Measurements from ENCODE around the gene CHRND.

The CHRND gene

DNA sequence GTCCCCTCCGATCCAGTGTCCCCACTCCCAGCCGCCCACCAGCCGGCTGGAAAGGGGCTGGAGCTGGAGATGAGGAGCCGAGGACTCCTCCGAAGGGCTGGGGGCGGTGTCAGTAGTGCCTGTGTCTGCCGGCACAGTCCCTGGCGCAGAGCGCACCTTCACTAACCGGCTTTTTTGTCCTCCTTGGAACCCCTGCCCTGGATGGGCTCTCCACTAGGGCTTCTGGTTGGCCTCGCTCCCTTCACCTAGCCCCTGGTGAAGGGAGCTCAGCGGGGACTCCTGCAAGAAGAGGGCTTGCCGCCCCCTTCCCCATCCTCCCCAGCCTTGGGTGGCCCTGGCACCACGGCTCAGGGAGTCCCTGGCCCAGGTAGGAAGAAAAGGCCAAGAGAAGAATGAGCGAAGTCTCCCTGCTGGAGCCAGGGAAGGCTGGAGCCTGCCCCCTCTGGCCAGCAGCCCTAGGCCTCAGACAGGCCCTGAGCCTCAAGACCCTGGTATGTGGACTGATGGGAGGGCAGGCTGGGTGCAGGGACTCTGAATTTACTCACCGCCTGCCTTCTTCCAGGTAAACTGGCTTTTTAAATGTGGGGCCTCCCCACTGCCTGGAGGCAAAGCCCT is 37.8 kb upstream of the CHRND start:
- DNase-seq = no peak

DNA sequence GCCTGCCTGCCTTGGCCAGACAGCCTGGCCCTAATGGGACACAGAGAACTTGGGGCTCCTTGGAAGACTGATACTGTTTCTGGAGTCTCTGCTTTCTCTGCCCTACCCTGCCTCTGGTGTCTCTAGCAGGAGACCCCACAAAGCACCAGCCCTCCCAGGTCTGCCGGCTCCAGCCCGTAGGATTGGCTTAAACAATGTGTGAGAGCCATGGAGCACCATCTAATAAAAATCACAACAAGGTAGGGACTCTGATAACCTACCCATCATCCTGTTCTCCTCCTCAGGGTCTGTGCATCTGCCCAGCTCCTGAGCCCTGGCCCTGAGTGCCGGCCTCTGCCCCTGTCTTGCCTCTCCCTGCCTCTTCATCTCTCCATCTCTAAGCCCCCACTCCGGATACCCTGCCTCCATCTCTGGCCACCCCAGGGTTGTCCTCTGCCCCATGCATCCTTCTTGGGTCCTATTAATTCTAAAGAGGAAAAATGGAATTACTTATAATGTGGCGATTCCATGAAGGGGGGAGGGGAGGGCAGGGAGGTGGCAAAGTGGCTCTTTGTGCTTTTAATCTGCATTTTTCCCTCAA is 37.1 kb upstream of the CHRND start:
- no peak for DNase-seq

DNA sequence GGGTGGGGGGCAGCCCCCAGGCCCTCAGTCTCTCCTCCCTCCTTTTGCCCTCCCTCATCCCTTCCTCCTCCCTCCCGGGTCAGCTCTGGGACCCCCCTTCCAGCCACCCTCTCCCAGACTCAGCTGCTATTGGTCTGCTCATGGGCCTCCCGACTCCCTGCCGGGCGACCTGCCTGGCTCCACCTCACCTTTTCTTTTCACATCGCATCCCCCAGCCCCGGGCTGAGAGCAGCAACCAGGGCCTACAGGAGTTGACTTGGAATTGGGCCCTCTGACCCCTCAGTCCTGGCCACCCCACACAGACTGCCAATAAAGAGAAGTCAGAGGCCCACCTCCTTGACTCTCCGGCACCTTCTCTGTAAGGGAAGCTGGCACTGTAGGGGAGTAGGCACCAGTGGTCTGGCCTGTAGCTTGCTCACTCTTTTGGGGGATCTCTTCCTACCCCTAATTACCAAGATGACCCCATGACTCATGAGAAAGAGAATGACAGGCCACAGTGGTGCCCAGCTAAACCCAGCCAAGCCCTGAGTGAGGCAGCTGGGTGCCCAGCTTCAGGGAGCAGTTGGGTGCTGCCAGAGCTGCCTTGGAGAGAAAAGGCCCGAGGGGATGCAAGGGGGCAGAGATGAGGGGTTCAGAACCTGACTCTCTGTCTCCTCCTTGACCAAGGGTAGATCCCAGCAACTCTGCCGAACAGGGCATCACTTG is 36.3 kb upstream of the CHRND start:
- DNase-seq = no peak

DNA sequence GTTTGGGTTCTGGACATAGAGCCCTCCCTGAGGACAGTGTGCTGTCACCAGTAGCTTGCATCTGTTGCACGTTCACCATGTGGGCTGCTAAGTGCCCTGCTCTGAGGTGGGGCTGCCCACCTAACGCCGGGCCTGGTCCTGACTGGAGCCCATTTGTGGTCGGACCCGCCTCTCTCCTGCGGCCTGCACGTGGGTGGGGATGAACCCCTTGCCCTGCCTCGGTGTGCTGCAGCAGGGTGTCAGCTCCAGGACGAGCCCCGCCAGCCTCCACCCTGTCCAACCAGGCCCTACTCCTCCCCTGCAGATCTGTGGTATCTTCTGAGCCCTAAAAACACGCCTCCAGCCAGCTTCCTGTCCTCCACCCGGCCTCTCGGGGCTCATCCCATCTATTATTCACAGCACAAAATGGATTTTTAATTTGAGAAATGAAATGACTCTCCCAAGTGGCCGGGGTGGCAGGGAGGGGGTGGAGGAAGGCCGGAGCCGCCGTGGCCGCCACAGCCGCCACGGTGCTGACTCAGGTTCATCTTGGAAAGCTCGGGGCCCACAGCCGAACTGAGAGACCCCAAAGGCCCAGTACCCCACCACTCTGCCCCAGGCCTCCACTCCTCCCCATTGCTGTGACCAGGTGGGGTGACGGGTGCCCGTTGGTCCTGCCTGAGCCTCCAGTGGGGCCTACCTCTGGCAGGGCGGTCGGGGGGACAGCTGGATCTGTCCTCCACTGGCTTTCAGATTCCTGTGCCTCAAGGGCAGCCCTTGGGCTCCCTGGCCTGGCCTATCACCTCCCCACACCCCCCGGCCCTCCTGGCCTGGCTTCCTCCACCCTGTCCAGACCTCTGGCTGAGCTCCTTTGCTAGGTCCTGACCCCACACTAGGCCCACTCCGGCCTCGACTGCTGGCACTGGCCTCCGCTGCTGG is 35.5 kb upstream of the CHRND start:
- DNase-seq = no peak

DNA sequence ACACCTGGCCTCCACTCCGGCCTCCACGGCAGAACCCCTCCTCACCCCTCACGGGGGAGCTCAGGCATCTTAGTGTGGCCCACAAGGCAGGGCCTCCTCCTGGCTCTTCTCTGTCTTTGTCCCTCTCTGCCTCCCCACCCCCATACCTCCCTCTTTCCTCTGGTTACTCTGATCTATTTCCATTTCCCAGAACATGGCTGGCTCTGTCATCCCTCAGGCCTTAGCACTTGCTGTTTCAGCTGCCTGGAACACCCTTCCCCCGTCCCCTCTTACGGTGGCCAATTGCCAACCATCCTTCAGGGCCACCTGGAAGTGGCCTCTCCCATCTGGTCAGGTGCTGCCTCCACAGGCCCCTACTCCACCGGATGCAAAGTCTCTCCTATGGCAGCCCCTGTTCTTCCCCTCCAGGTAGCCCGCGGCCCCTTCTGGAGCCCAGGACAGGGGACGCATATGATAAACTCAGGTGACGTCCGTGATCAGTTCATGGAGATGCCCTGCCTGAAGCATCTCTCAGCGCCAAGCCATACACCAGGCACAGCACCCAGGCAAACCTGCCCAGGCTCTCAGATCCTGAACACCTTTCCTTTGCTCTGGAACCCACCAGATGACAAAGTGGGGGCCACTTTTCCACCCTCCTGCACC is 34.7 kb upstream of the CHRND start:
- DNase-seq = no peak

DNA sequence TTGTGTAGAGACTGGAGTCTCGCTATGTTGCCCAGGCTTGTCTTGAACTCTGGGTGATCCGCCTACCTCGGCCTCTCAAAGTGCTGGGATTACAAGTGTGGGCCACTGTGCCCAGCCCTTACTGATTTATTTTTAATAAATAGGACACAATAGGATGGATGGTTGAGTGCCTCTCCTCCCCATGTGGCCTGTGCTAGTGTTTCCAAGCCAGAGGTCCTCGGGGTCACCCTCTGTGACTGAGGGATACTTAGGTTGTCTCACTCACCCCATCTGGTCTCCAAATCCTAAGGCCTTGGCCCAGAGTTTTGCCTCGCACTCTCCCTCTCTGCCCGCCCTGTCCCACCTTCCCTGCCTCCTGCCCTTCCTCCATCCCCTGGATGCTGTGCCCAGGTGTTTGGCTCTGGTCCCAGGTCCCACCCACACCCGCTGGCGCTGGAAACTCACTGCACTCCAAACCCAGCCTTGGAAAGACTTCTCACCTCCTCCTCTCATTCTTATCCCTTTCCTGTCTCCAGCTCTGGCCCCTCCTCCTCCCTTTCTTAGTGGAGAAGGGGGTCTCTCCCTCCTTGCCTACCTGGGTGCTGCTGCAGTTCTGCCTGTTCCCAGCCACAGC is 33.6 kb upstream of the CHRND start:
- DNase-seq = no peak

DNA sequence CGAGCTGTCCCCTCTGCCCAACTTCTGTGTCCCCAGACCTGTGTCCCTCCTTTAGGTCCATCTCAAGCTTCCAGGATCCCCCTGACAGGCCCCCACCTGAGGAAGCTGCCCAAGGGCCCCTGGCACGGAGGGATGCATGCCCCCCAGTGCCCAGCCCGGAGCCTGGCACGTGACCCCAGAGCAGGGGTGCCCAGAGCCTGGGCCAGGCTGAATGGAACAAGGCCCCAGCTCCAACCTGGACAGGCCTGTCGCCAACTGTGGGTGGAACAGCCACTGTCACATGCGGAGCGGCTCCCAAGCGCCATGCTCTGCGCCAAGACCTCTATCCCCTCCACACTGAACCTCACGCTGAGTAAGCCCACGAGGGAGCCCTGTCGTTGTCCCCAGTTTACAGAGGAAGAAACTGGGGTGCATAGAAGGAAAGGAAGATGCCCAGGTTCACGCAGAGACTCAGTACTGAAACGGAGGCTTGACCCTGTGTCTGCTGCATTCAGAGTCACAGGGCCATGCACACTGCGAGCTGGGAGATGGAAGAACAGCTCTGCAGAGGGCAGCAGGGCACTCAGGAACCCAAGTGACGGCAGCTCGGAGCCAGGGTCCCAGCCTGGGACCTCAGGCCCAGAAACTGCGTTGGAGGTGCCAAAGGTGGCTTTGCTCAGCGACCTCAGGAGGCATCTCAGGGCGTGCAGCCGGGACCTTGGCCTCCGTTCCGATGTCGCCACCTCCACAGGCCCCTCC is 32.8 kb upstream of the CHRND start:
- DNase-seq = no peak

DNA sequence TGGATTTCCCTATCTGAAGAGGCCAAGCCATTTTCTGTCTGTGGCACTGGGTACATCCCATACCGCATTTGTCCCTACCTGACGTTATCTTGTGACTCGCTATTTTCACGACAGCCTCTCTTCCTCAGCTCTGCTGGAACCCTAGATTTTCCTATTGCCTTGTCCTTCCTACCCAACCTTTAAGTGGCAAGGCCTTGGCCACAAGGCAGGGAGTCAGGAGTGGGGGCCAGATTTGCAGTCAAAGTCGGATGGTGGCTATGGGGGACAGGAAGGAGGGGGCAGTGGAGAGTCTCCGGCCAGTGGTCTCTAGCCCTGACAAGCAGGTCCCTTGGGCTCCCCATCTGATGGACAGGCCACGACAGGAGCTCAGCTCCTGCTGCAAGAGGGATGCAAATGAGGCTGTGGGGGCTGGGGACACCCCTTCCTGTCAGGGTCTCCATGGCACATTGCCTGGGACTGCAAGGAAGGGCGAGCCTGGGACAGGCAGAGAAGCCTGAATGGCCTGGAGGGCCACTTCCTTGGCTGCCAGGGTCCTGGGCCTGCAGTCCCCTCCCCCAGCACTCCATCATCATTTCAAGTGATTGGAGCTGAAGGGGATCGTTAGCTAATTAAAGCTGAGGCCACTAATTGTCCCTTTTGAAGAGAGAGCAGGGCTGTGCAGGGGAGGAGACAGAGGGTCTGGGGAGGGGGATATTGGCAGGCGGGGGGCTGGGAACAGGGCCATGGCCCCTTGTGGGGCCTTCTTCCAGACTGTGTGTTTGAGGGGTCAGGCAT is 32.1 kb upstream of the CHRND start:
- no peak for DNase-seq

DNA sequence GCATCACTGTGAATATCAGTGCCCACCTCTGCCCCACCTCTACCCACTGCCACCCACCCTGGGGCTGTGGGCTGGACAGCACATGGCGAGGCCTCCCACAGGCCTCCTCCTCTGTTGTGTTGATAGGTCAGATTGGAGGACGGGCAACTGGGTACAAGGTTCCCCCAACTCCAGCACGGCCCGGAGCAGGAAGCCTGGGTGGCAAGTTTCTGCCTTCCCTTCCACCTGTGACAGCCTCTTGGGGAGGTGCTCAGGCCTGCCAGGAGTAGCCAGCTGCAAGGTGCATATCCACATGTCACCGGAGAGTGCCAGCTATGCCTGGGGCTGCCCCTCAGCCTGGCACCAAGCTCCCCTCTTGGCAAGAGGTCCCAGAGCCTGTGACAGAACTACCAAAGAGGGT is 31.4 kb upstream of the CHRND start:
- DNase-seq = no peak

DNA sequence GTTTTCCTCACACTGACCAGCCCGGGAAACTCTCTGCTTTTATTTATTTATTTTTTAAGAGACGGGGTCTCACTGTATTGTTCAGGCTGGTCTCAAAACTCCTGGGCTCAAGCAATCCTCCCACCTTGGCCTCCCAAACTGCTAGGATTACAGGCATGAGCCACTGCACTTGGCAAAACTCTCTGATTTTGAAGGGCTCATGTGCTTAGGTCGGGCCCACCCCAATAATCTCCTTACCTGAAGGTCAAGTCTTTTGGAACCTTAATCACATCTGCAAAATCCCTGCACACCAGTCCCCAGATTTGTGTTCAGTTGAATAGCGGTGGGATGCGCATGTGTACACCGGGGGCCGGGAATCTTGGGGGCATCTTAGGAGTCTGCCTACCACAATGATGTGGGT is 30.7 kb upstream of the CHRND start:
- no peak for DNase-seq

DNA sequence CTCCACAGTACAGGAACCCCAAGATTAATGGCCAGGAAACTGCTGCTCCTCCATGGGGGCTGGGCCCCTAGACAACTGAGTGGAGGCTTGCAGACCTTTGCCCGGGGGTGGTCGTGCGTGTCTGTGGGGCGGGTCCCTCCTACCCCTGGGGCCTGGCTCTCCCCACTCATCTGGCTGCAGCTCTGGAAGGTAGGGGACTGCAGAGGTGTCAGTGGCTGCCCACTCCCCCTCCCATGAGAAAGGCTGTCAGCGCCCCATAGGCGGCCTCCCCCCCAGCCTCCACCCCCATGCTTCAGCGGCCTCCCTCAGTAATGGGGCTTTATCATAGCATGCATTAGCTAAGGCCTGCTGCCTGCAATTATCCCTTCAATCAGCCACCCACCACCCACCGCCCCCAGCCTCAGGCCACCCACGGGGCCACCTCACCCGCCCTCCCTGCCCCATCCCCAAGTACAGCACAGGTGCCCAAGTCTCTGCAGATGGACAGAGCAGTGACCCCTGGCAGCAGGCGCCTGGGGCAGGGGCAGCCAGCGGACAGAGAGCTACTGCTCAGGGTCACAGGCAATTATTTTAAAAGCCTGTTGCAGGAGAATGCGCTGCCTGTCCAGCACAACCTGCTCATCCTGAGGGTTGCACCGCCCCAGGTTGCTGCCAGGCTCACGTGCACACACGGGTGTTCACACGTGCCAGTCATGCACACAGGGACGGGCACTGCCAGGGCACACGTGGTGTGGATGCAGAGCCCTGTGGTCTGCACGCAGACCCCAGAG is 29.3 kb upstream of the CHRND start:
- no peak for DNase-seq

DNA sequence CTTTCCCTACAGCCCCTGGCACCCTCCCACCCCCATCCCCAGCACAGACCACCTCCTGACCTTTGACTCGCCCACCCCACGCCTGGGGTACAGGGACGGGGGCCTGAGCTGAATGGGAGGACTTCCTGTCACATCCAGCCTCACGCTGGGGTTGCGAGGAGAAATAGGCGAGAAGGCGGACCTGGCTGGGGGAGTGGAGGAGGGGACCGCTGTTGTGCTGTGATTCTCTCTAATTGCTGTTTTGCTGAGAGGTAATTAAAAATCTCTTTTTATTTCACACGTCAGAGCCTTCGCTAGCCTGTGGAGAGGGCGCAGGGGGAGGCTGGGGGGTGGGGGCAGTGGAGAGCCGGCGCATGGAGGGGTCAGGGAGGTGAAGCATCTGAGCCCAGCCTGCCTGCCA is 28.6 kb upstream of the CHRND start:
- DNase-seq = no peak

DNA sequence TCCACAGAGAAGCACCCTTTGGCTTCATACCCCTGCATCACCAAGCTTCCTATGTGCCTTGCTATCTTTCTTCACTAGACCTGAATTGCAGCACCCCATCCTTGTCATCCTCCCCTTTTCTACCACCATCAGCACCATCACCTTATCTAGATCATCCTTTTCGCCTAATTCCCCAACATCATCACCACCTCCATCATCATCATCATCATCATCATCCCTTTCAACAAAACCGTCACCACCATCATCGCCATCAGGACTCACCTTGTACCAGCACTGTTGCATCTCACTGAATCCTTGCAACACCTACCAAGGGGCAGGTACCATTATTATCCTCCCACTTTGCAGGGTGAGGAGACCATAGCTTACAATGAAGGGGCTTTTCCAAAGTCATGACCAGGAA is 27.5 kb upstream of the CHRND start:
- DNase-seq = no peak

DNA sequence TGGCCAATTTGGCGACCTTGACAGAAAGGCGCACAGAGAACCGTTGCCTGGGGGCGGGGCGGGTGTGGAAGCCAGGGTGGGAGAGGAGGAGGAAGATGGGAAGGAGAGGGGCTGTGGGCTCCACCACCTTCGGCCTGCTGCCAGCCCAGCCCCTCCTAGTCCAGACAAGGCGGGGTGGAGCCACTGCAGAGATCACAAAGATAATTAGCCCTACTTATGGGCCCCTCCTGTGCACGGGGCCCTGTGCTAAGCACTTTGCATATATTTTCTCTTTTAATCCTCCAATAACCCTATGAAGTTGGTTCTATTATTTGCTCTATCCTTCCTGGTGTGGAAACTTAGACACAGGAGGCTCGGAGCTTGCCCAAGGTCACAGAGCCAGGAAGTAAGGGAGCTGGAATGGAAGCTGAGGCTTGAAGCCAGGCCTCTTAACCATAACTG is 24.6 kb upstream of the CHRND start:
- DNase-seq = no peak

DNA sequence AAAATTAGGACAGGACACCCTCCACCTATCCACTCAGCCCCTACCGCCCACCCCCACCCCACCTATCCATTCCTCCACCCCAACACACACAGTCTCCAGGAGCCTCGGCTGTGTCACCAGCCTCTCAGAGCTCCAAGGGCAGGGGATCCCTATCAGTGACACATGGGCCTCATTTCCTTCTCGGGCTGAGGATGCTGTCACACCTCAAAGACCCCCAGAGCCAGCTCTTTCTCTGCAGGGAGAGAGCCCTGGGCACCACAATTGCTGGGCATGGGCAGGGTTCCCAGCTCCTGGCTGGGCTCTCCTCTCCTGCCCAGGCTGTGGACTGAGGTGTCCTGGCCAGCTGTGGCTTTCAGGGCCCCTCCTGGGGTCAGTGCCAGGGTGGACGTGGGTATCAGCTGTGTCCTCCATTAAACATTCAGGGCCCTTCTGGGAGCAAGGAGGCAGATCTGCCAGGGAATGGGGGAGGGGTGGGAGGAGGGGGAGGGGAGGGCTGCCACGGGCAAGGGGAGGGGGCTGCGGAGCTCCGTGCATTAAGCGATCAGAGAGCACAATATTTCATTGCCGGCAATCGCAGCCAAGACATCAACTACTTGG is 24.1 kb upstream of the CHRND start:
- DNase-seq = no peak

DNA sequence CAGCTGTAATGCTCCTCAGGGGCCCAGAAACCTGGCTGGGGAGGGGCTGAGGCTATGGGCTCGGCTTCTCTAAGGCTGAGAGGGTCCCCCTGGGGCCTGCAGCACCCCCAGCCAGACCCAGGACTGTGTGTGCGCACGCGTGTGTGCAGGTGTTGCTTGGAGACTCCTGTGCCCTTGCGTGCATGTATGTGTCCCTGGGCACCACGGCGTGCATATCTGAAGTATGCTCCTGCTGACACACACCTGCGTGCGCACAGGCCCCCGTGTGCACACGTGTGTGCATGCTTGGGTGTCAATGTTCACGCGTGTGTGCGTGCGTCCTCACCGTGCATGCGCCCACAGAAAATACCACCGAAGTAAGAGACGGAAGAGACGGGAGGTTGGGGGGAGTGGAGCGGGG is 23.4 kb upstream of the CHRND start:
- no peak for DNase-seq

DNA sequence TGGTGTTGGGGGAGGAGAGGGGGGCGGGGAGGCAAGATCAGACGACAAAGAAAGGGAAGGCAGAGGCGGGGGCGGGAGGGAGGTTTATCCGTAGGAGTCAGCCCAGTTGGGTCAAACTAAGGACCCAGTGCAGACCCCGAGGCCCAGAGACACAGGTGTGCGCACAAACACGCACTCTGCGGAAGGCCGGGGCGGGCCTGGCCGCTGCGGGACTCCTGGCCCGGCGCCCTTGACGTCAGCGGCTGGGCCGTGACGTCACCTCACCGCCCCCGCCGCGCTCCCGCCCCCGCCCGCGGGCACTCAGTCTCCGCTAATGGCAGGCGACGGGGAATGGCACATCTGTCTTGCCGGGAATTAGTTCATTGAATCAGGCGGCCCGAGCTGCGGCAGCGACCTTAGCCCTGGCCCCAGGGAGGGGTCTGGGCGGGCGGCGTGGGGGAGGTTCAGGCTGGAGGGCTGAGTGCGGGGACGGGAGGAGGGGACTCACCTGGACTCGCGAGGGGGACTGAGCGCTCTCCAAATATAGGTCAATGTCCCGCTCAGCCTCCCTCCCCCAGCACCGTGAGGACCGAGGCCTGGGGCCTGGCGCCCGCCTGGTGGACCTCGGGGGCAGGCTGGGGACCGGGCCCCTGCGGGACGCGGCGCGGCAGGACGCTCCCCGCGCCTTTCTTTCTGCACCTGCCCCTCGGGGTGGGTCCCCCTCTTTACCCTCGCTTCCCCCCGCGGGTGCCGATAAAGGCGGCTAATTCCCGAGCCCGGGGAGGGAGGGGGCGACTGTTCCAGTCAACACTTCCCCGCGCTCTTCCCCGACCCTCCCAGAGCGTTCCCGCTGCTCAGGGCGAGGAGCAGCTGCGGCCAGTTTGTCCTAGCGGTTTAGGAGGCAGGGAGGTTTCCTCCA is 22.8 kb upstream of the CHRND start:
- DNase-seq = peak; percentile 12

DNA sequence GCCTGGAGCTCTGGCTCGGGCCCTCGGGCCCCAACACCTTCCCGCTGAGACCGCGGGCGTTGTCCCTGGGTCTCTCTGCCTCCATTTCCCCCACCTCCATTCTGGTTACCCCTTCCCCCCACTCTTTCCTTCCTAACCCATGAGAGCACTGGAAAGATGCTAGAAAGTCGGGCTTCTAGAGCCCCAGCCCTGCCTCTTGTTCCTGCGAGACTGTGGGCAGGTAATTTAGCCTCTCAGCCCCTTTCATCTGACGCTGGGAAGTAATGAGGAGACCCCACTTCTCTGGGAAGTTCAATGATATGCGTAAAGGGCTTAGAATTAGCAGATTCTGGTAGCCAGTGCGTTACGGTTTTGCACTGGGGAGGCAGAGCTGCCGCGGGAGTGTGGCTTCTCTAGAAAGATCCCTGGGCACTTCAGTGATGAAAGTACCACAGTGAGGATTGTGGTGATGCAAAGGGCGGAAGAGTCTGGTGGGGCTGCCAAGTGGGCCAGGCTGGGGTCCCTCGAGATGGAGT is 22.1 kb upstream of the CHRND start:
- no peak for DNase-seq
